Natural killer cell treated with Interleukin-12 subunit alpha and Interleukin-12 subunit beta and Interleukin-15 and Interleukin-18, amount 100 ng/mL, for 72 hours (primary cell): Measurements from ENCODE around the gene ZNF423. TPM values are rescaled to one million over a fixed set of nuclear protein-coding genes. Genes with fewer than 3 reads are reported as not detected.
A peak's percentile ranks its signal among the peaks of the same experiment; 100 is the strongest.

Source experiments
- ATAC-seq, 2 donors: fragments of 150-1000 bp; cut with Tn5 transposase in 1 of 2; sonication (Bioruptor Pico), chemical (Tn5 transposase) in 1 of 2; 2 replicates each; pipeline ENCODE4 v1.10.0; 2021
- DNase-seq: peaks from one replicate; pipeline ENCODE4 v3.0.0; 2022; ENCODE audit warnings: low spot score
- H3K27ac Mint-ChIP-seq, 2 donors: 1 replicate in 1 of 2; 2 replicates in 1 of 2; pipeline ENCODE4 v1.8.0; 2022; ENCODE audit warnings: mixed read lengths in 2 of 2, mild to moderate bottlenecking in 1 of 2, moderate library complexity in 1 of 2
- H3K27me3 Mint-ChIP-seq, 2 donors: 1 replicate in 1 of 2; 2 replicates in 1 of 2; pipeline ENCODE4 v1.8.0; 2022; ENCODE audit warnings: mixed read lengths in 2 of 2
- H3K36me3 Mint-ChIP-seq: one replicate; pipeline ENCODE4 v1.8.0; 2022; ENCODE audit warnings: mixed read lengths
- H3K4me1 Mint-ChIP-seq, 2 donors: 1 replicate in 1 of 2; 2 replicates in 1 of 2; pipeline ENCODE4 v1.8.0; 2022; ENCODE audit warnings: low read depth in 2 of 2, mixed read lengths in 2 of 2, mild to moderate bottlenecking in 1 of 2
- H3K4me3 Mint-ChIP-seq: one replicate; pipeline ENCODE4 v1.8.0; 2022; ENCODE audit warnings: mixed read lengths
- H3K9me3 Mint-ChIP-seq: 2 replicates; pipeline ENCODE4 v1.8.0; 2022; ENCODE audit warnings: mixed read lengths
- total RNA-seq, 2 donors: library from RNA; stranded (reverse); gene quantifications; one replicate each; pipeline ENCODE4 v1.2.3, GENCODE V29; 2022

ZNF423 gene
- total RNA-seq, 2 donors from 2014 or later = not detected

DNA sequence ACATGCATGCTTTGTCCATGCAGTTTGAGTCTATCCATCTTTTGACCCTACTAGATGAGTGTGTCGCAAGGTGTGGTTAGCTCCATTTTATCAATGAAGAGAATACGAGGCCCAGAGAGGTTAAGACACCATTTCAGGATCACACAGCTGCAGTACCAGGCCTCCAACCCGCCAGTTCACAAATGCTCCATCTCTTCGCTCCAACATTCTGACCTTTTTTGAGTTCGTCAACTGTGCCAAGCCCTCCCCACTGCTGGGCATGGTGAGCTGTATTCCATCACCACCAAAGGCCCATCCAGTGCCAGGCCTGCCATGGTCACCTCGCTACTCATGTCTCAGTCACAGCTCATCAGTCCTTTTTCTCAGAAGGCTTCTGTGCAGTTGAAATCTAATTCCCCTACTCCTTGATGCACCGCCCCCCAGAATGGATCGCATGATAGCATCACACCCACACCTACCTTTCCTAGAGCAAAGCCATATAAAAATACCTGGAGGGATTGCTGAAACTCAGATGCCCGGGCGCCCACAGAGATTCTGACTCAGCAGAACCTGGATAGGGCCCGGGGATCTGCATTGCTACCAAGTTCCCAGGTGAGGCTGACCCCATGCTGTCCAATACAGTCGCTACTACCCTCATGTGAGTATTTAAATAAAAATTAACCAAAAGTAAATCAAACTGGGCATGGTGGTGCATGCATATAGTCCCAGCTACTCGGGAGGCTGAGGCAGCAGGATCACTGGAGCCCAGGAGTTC is 38.0 kb downstream of the ZNF423 start:
- H3K27me3 Mint-ChIP-seq = peaks cover 0 to 8% of the 10 kb centered on the region in 2 donors
- H3K27ac Mint-ChIP-seq = no peak overlapping the region
- H3K4me1 Mint-ChIP-seq = no peaks in the 10 kb centered on the region
- DNase-seq (no peak), ATAC-seq (no peak)
- no peak overlapping the region for H3K4me3 Mint-ChIP-seq
- H3K36me3 Mint-ChIP-seq = no peaks in the 10 kb centered on the region
- H3K9me3 Mint-ChIP-seq = no peaks in the 10 kb centered on the region

GRCh38 chr16:49816875-49817274 is 39.0 kb downstream of the ZNF423 start:
- Mint-ChIP-seq H3K4me3 (no peak overlapping the region), H3K36me3 (no peaks in the 10 kb centered on the region)
- DNase-seq = no peak

GRCh38 chr16:49811644-49812334 is 44.1 kb downstream of the ZNF423 start:
- Mint-ChIP-seq H3K27me3 (no peaks in the 10 kb centered on the region), H3K4me3 (no peak overlapping the region), H3K36me3 (no peaks in the 10 kb centered on the region), H3K27ac (no peak overlapping the region), H3K4me1 (no peaks in the 10 kb centered on the region), H3K9me3 (no peaks in the 10 kb centered on the region)
- ATAC-seq (peak in 1 of 2 donors; percentile 19), DNase-seq (no peak)

More at GRCh38 chr16:49816875-49817274, 39.0 kb downstream of the ZNF423 start:
- H3K27ac Mint-ChIP-seq = no peak overlapping the region
- H3K4me1 Mint-ChIP-seq = no peaks in the 10 kb centered on the region
- H3K9me3 Mint-ChIP-seq = no peaks in the 10 kb centered on the region
- peaks cover 0 to 8% of the 10 kb centered on the region in 2 donors for H3K27me3 Mint-ChIP-seq
- ATAC-seq = no peak

DNA sequence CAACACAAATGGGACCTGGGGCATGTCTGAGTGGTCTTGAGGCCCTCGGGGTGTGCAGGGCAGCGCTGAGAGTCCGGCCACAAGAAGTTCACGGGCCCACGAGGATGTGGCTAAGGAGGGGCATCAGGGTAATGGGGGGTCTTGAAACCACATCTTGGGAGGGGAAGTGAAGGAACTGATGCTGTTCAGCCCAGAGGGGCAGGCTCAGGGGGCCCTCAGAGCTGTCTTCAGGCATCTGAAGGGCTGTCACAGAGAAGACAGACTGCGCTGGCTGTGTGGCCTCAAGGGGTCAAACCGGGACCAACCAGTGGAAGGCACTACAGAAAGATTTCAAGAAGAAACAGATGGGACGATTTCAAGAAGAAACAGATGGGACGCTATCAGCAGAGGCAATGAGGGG is 45.1 kb downstream of the ZNF423 start:
- Mint-ChIP-seq H3K4me1 (no peaks in the 10 kb centered on the region), H3K27me3 (no peaks in the 10 kb centered on the region), H3K4me3 (no peak overlapping the region), H3K36me3 (no peaks in the 10 kb centered on the region), H3K27ac (no peak overlapping the region), H3K9me3 (no peaks in the 10 kb centered on the region)
- DNase-seq (no peak), ATAC-seq (no peak)

DNA sequence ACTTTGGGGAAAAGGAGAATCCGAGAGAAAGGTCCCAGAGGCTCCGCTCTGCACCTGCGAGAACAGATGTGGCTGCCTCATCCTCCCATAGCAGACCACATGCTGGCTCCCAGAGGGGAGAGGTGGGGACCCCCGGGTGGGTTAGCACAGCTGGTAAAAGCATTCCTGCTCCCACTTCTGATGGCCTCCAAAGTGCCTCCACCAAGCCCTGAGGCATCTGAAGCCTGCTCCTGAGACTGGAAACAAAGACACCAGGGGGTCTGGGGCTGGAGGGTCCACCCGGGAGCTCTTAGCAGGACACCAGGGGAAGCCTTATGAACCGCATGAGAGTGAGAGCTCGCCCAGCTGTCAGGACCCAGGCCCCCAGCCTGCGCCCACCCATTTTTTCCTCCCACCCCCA is 46.4 kb downstream of the ZNF423 start:
- Mint-ChIP-seq H3K27ac (no peak overlapping the region), H3K4me3 (no peak overlapping the region), H3K4me1 (no peaks in the 10 kb centered on the region), H3K27me3 (peaks cover 0 to 2% of the 10 kb centered on the region in 2 donors), H3K9me3 (no peaks in the 10 kb centered on the region), H3K36me3 (no peaks in the 10 kb centered on the region)
- ATAC-seq = no peak
- no peak for DNase-seq

DNA sequence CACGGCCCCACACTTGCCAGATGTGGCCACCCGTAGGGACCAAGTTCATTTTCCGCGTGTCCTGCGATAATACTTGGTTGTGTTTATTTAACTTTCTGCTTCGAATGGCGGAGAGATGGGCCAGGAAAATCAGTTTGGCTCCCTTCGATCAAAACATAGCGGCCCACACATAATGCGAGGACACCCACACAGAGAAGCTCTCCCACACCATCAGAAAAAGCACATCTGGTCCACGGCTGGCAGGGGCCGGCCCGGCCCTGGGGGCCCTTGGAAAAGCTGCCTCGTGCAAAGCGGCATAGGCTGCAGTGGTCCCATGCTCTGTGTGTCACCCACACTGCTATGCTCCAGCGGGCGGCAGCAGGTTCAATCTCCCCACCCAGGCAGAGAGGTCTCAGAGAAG is 46.9 kb downstream of the ZNF423 start:
- ATAC-seq (no peak), DNase-seq (no peak)
- Mint-ChIP-seq H3K4me1 (no peaks in the 10 kb centered on the region), H3K27me3 (peaks cover 0 to 2% of the 10 kb centered on the region in 2 donors), H3K4me3 (no peak overlapping the region), H3K9me3 (no peaks in the 10 kb centered on the region), H3K36me3 (no peaks in the 10 kb centered on the region), H3K27ac (no peak overlapping the region)

DNA sequence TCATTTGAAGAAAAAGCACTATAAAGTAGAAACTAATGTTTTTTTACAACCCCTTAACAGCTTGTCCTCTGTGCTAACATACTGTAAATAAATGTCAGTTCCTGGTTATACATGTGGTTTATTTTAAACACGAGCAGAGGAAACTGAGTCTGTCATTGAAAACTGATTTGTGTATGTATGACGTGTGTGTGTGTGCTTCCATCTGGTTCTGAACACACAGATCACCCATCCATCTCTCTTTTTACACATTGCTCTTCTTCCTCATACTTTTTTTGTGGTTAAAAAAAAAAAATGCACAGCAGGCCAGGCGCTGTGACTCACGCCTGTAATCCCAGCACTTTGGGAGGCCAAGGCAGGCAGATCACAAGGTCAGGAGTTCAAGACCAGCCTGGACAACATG is 49.5 kb downstream of the ZNF423 start:
- Mint-ChIP-seq H3K36me3 (no peaks in the 10 kb centered on the region), H3K9me3 (no peaks in the 10 kb centered on the region), H3K4me3 (no peak overlapping the region), H3K27ac (no peak overlapping the region), H3K27me3 (peaks cover 0 to 2% of the 10 kb centered on the region in 2 donors), H3K4me1 (no peaks in the 10 kb centered on the region)
- ATAC-seq (no peak), DNase-seq (no peak)

- Mint-ChIP-seq H3K27me3 (peaks cover 0 to 5% of the 10 kb centered on the region in 2 donors), H3K4me1 (no peaks in the 10 kb centered on the region), H3K27ac (no peak overlapping the region), H3K36me3 (no peaks in the 10 kb centered on the region), H3K9me3 (no peaks in the 10 kb centered on the region), H3K4me3 (no peak overlapping the region)
- DNase-seq (no peak), ATAC-seq (no peak)
These were observed 54.6 kb downstream of the ZNF423 start for GRCh38 chr16:49801290-49801689.

DNA sequence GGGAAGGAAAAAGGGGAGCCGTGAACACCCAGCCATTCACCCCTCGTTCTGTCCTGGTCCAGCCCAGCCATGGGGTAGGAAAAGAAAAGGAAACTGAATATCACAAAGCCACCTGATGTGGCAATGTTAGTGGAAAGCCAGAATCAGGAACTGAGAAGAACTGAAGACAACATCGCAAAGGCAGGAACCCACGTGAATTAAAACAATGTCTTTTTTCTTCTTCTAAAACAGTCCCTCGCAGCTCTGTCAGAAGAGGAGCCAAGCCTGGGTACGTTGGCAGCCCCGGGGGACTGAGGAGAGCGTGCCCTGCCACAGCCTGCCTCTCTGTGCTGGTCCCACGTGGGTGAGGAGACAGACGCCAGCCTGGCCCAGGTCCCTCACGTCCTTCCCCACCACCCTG is 55.0 kb downstream of the ZNF423 start:
- H3K36me3 Mint-ChIP-seq = no peaks in the 10 kb centered on the region
- no peak overlapping the region for H3K27ac Mint-ChIP-seq
- peaks cover 0 to 5% of the 10 kb centered on the region in 2 donors for H3K27me3 Mint-ChIP-seq
- DNase-seq (no peak), ATAC-seq (no peak)
- no peaks in the 10 kb centered on the region for H3K9me3 Mint-ChIP-seq
- no peaks in the 10 kb centered on the region for H3K4me1 Mint-ChIP-seq
- no peak overlapping the region for H3K4me3 Mint-ChIP-seq

- Mint-ChIP-seq H3K27ac (no peak overlapping the region), H3K36me3 (no peaks in the 10 kb centered on the region), H3K4me3 (no peak overlapping the region), H3K9me3 (no peaks in the 10 kb centered on the region), H3K4me1 (no peaks in the 10 kb centered on the region), H3K27me3 (peaks cover 0 to 5% of the 10 kb centered on the region in 2 donors)
- DNase-seq (no peak), ATAC-seq (no peak)
These were observed 55.5 kb downstream of the ZNF423 start for GRCh38 chr16:49800441-49800840.

DNA sequence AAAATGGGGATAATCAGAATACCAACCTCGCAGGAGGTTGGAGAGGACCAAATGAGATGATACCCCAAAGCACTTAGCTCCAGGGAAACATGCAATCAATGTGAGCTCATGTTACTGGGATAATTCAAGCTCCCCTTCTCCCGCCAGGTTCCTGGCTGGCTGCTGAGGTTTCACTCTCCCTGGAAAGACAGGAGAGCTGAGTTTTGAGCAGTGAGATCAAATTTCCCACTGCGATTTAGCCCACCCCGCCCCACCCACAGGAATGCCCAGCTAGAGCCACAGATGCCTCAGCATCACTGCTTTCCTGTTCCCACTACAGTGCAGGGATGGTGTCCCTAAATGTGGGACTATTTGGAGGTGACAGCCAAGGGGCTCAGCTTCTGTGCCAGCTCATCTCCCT is 56.7 kb downstream of the ZNF423 start:
- no peak for DNase-seq
- Mint-ChIP-seq H3K27ac (no peak overlapping the region), H3K36me3 (no peaks in the 10 kb centered on the region), H3K9me3 (no peaks in the 10 kb centered on the region), H3K4me1 (no peaks in the 10 kb centered on the region), H3K27me3 (peaks cover 0 to 3% of the 10 kb centered on the region in 2 donors), H3K4me3 (no peak overlapping the region)
- ATAC-seq = no peak

- no peaks in the 10 kb centered on the region for H3K36me3 Mint-ChIP-seq
- no peak overlapping the region for H3K4me3 Mint-ChIP-seq
- ATAC-seq = no peak
- no peak for DNase-seq
- H3K27me3 Mint-ChIP-seq = peaks cover 0 to 3% of the 10 kb centered on the region in 2 donors
- no peaks in the 10 kb centered on the region for H3K9me3 Mint-ChIP-seq
- no peaks in the 10 kb centered on the region for H3K4me1 Mint-ChIP-seq
- no peak overlapping the region for H3K27ac Mint-ChIP-seq
These were observed 60.4 kb downstream of the ZNF423 start for GRCh38 chr16:49795513-49795912.

DNA sequence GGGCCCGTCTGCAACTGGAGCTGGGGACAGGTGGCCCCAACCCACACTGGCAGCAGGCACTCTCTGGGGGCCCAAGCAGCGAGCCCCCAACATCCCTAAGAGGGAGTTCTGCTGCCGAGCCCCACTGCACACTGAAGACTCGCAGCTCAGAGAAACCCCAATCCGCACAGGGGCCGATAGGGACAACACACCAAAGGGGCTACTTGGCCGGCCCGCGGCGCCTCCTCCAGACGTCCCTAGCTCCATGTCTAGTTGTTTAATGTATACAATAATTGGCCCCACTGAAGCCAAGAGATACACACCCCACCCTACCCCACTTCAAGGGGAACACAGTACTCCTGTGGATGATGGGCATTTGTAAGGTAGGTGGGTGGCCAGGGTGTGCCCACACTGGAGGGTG is 62.7 kb downstream of the ZNF423 start:
- no peaks in the 10 kb centered on the region for H3K4me1 Mint-ChIP-seq
- no peak overlapping the region for H3K4me3 Mint-ChIP-seq
- ATAC-seq = no peak
- H3K27ac Mint-ChIP-seq = no peak overlapping the region
- H3K36me3 Mint-ChIP-seq = no peaks in the 10 kb centered on the region
- H3K9me3 Mint-ChIP-seq = no peaks in the 10 kb centered on the region
- no peak for DNase-seq
- no peaks in the 10 kb centered on the region for H3K27me3 Mint-ChIP-seq

DNA sequence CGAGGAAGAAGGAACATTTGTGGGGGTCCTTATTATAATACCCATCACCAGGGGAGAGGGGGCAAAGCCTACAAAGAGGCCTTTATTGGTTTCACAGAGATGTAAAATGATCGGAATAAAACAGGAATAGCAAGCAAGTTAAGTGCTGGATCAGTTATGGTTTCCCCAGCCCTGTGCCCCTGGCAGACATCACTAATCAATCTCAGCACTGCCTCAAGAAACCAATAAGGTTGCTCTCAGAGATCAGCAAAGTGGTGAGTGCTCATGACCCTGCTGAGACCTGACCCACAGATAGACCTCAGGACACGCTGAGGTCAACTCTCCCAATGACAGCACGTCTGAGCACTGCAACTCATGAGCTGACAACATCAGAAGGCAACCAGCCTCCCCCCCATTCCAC is 66.3 kb downstream of the ZNF423 start:
- H3K27ac Mint-ChIP-seq = no peak overlapping the region
- H3K27me3 Mint-ChIP-seq = no peaks in the 10 kb centered on the region
- ATAC-seq (no peak), DNase-seq (no peak)
- no peaks in the 10 kb centered on the region for H3K9me3 Mint-ChIP-seq
- no peaks in the 10 kb centered on the region for H3K36me3 Mint-ChIP-seq
- H3K4me3 Mint-ChIP-seq = no peak overlapping the region
- H3K4me1 Mint-ChIP-seq = no peaks in the 10 kb centered on the region
